GM23248 (cell line): ENCODE results near the gene MYCBP2.

ENCODE experiments used
- EZH2 ChIP-seq: fragments of 200-600 bp; sonication (generic); IDR thresholded peaks from 2 replicates; pipeline ENCODE4 v1.6.1; 2018; ENCODE audit warnings: antibody characterized with exemption, mild to moderate bottlenecking; ENCODE audit not compliant: insufficient read depth, poor library complexity, severe bottlenecking
- EZH2phosphoT487 ChIP-seq: fragments of 200-600 bp; sonication (generic); IDR thresholded peaks from 2 replicates; pipeline ENCODE4 v1.6.1; 2018; ENCODE audit warnings: antibody characterized with exemption, moderate library complexity, mild to moderate bottlenecking, low read depth; ENCODE audit not compliant: insufficient read depth

DNA sequence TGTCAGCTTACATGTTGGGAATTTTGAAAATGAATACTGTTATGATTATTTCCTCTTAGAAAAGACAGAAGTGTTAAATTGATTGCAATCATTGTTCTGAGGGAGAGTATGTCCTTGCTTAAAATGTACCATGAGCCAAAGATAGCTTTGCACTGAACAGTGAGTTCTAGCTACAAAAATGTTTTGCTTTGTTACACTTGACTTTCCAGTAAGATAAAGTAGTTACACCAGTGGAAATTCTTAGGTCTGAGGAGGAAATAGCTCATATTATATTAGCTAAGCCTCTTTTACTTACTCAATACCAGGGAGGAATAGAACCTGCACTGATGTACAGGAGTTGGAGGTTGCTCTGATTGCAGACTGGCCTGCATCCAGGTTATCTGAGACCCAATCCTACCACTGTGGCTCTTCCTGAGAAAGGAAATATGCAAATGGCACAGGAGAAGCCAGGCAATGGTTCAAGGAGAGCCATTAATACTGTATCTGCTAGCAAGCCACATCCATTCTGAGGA, 246.9 kb downstream of the MYCBP2 start:
- TF ChIP-seq EZH2phosphoT487 (no peak), EZH2 (no peak)
